ENCODE measurements around the gene STARD3.
A peak's percentile ranks its signal among the peaks of the same experiment; 100 is the strongest.

STARD3 gene

GRCh38 chr17:39621523-39622379, 15.2 kb upstream of the STARD3 start:
- DNase-seq = peak; percentile 83

DNA sequence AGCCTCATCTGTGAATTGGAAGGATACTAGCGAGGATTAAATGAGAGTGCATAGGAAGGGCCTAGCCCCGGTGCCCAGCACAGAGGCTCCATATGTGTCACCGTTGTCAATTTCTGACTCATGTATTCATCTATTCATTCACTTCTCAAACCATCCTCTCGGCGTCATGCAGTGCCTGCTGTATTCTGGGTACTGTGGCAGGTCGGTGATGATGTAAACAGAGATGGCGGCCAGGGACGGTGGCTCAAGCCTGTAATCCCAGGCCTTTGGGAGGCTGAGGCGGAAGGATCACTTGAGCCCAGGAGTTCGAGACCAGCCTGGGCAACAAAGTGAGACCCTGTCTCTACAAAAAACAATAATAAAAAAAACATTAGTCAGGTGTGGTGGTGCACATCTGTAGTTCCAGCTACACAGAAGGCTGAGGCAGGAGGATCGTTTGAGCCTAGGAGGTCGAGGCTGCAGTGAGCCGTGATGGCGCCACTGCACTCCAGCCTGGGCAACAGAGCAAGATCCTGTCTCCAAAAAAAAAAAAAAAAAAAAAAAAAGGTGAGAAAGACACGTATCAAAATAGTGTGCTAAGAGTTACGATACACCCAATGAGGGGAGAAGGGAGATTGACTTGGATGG, 14.5 kb upstream of the STARD3 start:
- DNase-seq = no peak

DNA sequence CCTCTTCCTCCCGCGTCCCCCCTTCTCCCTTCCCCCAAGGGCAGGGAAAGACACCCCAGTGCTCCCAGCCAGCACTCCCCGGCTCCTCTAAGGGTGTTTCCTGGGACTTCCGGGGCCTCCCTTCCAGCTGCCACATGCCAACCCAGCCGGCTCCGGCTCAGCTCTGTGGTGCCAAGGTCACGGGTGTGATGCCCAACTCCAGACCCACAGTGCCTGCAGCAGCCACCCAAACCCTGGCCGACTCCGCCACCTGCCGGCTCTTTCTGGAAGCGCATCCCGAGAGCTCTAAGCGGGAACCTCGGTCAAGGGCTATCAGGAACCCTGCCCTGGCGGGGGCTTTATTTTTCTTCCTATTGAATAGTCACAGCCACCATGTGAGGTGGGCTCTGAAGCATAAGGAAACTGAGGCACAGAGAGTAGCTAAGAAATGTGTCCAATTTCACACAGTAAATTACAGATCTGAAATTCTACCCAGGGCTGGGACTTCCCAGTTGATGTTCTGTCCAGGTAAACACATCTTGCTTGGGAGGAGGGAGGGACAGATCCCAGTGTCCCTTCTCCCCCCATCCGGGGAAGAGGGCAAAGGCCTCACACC, 13.5 kb upstream of the STARD3 start:
- peak; percentile 84 for DNase-seq

GRCh38 chr17:39624313-39624712, 12.6 kb upstream of the STARD3 start:
- no peak for DNase-seq

- DNase-seq = no peak
Observed at GRCh38 chr17:39625198-39625785, 11.7 kb upstream of the STARD3 start.

DNA sequence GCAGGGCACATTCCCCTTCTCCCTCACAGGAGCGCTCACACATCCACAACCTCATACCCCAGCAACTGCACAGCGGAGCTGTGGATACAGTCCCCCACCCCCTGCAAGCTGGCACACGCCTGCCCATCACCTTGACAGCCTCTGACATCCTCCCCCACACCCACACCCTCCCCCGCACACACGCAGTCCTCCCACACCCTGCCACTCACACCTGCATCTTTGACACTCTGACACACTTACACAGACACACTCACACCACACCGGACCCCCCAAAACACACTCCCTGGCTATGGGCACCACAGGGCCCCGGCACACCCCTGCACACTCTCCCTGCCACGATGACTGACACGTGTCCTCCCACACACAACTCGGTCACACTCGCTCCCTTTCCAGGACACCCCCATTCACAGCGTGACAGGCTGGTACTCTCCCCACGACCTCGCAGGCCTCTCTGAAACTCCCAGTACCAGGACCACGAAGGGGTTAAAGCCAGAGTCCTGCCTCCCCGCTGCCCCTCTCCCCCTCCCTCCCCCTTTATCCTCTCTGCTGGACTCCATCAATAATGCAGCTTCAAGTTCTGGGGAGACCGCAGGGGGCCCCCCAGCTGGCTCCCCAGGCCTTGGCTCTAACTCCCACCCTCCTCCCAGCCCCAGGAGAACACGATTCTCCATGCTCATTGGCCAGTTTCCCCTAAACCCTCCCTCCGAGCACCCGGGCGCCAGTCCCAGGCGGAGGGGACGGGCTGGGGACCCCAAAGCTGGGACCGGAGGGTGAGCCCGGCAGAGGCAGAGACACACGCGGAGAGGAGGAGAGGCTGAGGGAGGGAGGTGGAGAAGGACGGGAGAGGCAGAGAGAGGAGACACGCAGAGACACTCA, 10.5 kb upstream of the STARD3 start, which contains the start of gene PPP1R1B:
Gene PPP1R1B, plus strand, starts transcription at position 782 of the 876 bp plus-strand sequence. CDS start 441 bp downstream, outside the sequence.
- DNase-seq = no peak

- DNase-seq = no peak
Observed at GRCh38 chr17:39627047-39627711, 9.8 kb upstream of the STARD3 start.

GRCh38 chr17:39627712-39628516, 9.0 kb upstream of the STARD3 start:
- DNase-seq = no peak

DNA sequence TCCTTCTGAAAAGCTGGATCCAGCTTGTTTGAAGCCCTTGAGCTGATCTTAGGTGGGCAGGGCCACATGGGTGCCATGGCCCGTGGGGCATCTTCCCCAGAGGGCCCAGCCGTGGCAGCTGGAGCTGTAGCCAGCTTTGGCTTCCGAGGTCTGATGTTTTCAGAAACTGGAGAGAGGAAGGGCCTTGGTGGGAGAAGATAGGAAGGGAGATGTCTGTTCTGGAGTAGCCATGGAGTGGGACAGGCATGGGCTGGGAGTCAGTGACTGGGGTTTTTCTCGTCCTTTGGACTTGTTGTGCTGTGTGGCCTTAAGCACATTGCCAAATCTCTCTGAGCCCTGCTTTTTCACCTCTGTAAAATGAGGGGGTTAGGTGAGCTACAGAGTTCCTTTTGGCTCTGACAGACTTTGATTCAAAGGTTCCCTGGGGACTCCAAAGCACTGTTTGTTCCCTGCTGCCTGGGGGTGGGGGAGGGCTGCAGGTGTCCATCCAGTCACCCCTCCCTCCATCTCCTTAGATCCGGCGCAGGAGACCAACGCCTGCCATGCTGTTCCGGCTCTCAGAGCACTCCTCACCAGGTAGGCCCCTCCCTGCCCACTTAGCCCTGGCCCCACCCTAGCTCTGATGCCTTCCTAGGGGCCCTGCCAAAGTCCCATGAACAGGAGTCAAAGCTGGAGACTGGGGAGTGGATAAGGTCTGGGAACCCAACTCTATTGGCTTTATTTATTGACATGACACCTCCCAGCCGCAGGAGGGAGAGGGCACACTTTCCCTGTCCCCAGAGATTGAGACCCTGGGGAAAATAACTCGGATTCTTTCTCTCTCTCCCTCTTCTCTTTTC, 8.1 kb upstream of the STARD3 start:
- no peak for DNase-seq

DNA sequence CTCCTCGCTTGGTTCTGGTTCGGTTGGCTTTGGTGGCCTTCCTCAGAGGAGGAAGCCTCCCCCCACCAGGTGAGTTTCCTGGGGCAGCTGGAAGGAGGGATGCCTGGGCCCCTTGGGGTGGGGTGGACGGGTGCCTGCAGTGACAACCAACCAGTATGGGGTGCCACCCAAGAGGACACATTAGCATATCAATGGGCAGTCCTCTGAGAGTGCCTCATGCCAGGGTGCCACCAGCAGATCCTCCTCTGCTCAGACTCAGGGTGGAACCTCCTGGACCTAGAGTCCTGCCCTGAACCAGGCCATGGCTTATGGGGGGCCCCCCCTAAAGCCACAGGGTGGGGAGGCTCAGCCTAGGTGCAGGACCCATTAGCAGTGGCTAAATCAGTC, 7.5 kb upstream of the STARD3 start:
- DNase-seq = no peak

DNA sequence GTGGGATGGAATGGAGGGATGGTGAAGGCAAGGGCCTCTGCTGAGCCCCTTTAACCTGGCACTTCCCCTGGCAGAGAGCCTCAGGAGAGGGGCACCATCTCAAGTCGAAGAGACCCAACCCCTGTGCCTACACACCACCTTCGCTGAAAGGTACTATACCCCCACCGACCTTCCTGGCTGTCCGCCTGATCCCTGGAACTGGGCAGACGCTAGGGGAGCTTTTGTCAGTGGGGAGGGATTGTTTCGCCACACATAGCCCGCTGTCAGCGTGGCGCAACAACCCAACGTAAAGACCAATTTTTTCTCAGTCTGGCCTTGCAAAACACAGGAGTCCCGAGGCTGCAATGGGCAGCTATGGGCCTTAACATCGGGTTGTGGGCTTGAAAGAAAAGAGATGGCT, 7.0 kb upstream of the STARD3 start:
- no peak for DNase-seq

- DNase-seq = no peak
Observed at GRCh38 chr17:39631403-39631802, 5.5 kb upstream of the STARD3 start.

GRCh38 chr17:39632153-39632941, 4.6 kb upstream of the STARD3 start:
- DNase-seq = no peak

GRCh38 chr17:39633570-39634183, 3.3 kb upstream of the STARD3 start:
- DNase-seq = no peak

- no peak for DNase-seq
Observed at GRCh38 chr17:39634384-39634871, 2.5 kb upstream of the STARD3 start.

GRCh38 chr17:39635614-39636176, 1.2 kb upstream of the STARD3 start:
- no peak for DNase-seq

- DNase-seq = no peak
Observed at GRCh38 chr17:39636587-39636926, 387 bp upstream of the STARD3 start.

GRCh38 chr17:39638317-39638716, 1.4 kb downstream of the STARD3 start:
- no peak for DNase-seq
